GM12878 (cell line): ENCODE measurements around the gene CSH2. TPM values are rescaled to one million over a fixed set of nuclear protein-coding genes. Genes with fewer than 3 reads are reported as not detected.

Experiments used
- ATAC-seq: fragments of 200-7000 bp; cut with Tn5 transposase; 3 replicates; pipeline ENCODE4 v1.9.1; 2020; ENCODE audit warnings: mild to moderate bottlenecking, moderate library complexity
- BruUV-seq: library from RNA; stranded (reverse); fragments of 400-500 nt; replicated peaks from 2 replicates; lab custom pipeline; 2021; lab: Mats Ljungman, UMichigan
- CTCF ChIA-PET: fragments of 300-600 bp; sonication (Branson Sonifier 250); formaldehyde crosslinking; extraction: SDS; loops from one replicate; lab custom pipeline; 2021; ENCODE audit warnings: inconsistent platforms; lab: Yijun Ruan, JAX
- POLR2A ChIA-PET: fragments of 350-600 bp; formaldehyde crosslinking; extraction: SDS; loops from one replicate; lab custom pipeline; 2021; ENCODE audit warnings: inconsistent platforms; lab: Charles Lee
- RAD21 ChIA-PET: fragments of 300-600 bp; sonication (Branson Sonifier 250); formaldehyde crosslinking; loops from one replicate; lab custom pipeline; 2023; ENCODE audit warnings: antibody characterized with exemption; ENCODE audit not compliant: unreplicated experiment; lab: Charles Lee
- SMC1A ChIA-PET: fragments of 300-600 bp; sonication (Branson Sonifier 250); formaldehyde crosslinking; loops from one replicate; lab custom pipeline; 2023; ENCODE audit not compliant: unreplicated experiment, uncharacterized antibody; lab: Charles Lee
- DNase-seq: peaks from one replicate; pipeline ENCODE4 v3.0.0-alpha.2; 2011; ENCODE audit warnings: low read depth, low spot score
- FAIRE-seq: peaks from 3 replicates; lab custom pipeline; 2011; peaks lifted over from hg19 to GRCh38; lab: Jason Lieb, UNC
- H2AFZ ChIP-seq: 2 replicates; pipeline ENCODE4 v1.6.0; 2011; ENCODE audit warnings: low read depth, low read length, control low read depth; ENCODE audit not compliant: control insufficient read depth
- H3K27ac ChIP-seq: 2 replicates; pipeline ENCODE4 v1.5.1; 2011; ENCODE audit warnings: control low read depth; ENCODE audit not compliant: control insufficient read depth, insufficient read depth
- H3K27me3 ChIP-seq, 2 experiments: replicated peaks in 1 of 2; 2 replicates each; pipeline versions ENCODE4 v1.6.0 to v1.6.1; 2011; ENCODE audit warnings: low read length in 1 of 2; ENCODE audit not compliant: control insufficient read depth in 2 of 2, insufficient read depth in 2 of 2
- H3K36me3 ChIP-seq, 2 experiments: 2 replicates each; pipeline ENCODE4 v1.5.1; 2011; ENCODE audit warnings: low read length in 1 of 2; ENCODE audit not compliant: control insufficient read depth in 2 of 2, insufficient read depth in 2 of 2
- H3K4me1 ChIP-seq: 2 replicates; pipeline ENCODE4 v1.6.1; 2011; ENCODE audit warnings: mild to moderate bottlenecking, low read length, moderate library complexity, mixed read lengths; ENCODE audit not compliant: control insufficient read depth, insufficient read depth
- H3K4me2 ChIP-seq: 2 replicates; pipeline ENCODE4 v1.6.0; 2011; ENCODE audit warnings: control low read depth; ENCODE audit not compliant: control insufficient read depth, insufficient read depth
- H3K4me3 ChIP-seq: fragments of 200-600 bp; sonication (generic); 2 replicates; pipeline ENCODE4 v1.5.1; 2016
- H3K79me2 ChIP-seq: 2 replicates; pipeline ENCODE4 v1.6.0; 2011; ENCODE audit warnings: low read length; ENCODE audit not compliant: control insufficient read depth, insufficient read depth
- H3K9ac ChIP-seq: 2 replicates; pipeline ENCODE4 v1.8.0; 2011; ENCODE audit warnings: low read length, control low read depth, mixed read lengths; ENCODE audit not compliant: control insufficient read depth, insufficient read depth
- H3K9me3 ChIP-seq: replicated peaks from 3 replicates; pipeline ENCODE4 v1.5.1; 2011; ENCODE audit warnings: mild to moderate bottlenecking, low read length; ENCODE audit not compliant: control insufficient read depth, insufficient read depth
- H4K20me1 ChIP-seq: 2 replicates; pipeline ENCODE4 v1.6.0; 2011; ENCODE audit not compliant: control insufficient read depth, insufficient read depth
- CBX5 ChIP-seq: sonication (generic); IDR thresholded peaks from 2 replicates; pipeline ENCODE4 v1.6.1; 2016; ENCODE audit warnings: low read depth, moderate library complexity, mild to moderate bottlenecking, inconsistent platforms
- CREB1 ChIP-seq: IDR thresholded peaks from 2 replicates; pipeline ENCODE4 v1.6.1; 2012; ENCODE audit warnings: low read depth, mild to moderate bottlenecking, inconsistent platforms
- HDGF ChIP-seq: fragments of 450-650 bp; IDR thresholded peaks from 2 replicates; pipeline ENCODE4 v1.6.1; 2016; ENCODE audit warnings: antibody characterized with exemption
- JUND ChIP-seq: IDR thresholded peaks from 2 replicates; pipeline ENCODE4 v1.6.1; 2012; ENCODE audit warnings: low read depth, mild to moderate bottlenecking, low read length, improper control_type of control experiment, moderate library complexity
- KAT2A ChIP-seq: conservative IDR thresholded peaks from 2 replicates; pipeline ENCODE4 v1.6.1; 2011; ENCODE audit warnings: low read depth, low read length; ENCODE audit not compliant: control insufficient read depth
- MTA3 ChIP-seq: IDR thresholded peaks from 2 replicates; pipeline ENCODE4 v1.6.1; 2012; ENCODE audit warnings: low read length, inconsistent platforms, borderline replicate concordance
- NR2C2 ChIP-seq: IDR thresholded peaks from 2 replicates; pipeline ENCODE4 v1.6.1; 2011; ENCODE audit warnings: borderline replicate concordance, low read depth; ENCODE audit not compliant: control insufficient read depth, insufficient read length
- RAD21 ChIP-seq: IDR thresholded peaks from 2 replicates; pipeline ENCODE4 v1.6.1; 2011; ENCODE audit warnings: mild to moderate bottlenecking, low read depth, low read length, moderate library complexity; ENCODE audit not compliant: insufficient read depth
- STAT3 ChIP-seq: IDR thresholded peaks from 2 replicates; pipeline ENCODE4 v1.6.1; 2011; ENCODE audit warnings: low read depth, low read length, improper control_type of control experiment
- SUPT20H ChIP-seq: IDR thresholded peaks from 2 replicates; pipeline ENCODE4 v1.6.1; 2011; ENCODE audit warnings: low read depth, mild to moderate bottlenecking, low read length, moderate library complexity, borderline replicate concordance; ENCODE audit not compliant: control insufficient read depth
- TAF1 ChIP-seq: IDR thresholded peaks from 2 replicates; pipeline ENCODE4 v1.6.1; 2011; ENCODE audit warnings: mild to moderate bottlenecking, low read depth, low read length, borderline replicate concordance
- TBL1XR1 ChIP-seq: IDR thresholded peaks from 2 replicates; pipeline ENCODE4 v1.6.1; 2012; ENCODE audit warnings: low read depth, low read length, improper control_type of control experiment
- TCF12 ChIP-seq: IDR thresholded peaks from 2 replicates; pipeline ENCODE4 v1.6.1; 2011; ENCODE audit warnings: low read depth, mild to moderate bottlenecking, low read length
- ZNF207 ChIP-seq: fragments of 450-650 bp; IDR thresholded peaks from 2 replicates; pipeline ENCODE4 v1.6.1; 2014; ENCODE audit warnings: antibody characterized with exemption, mild to moderate bottlenecking, borderline replicate concordance
- ZNF274 ChIP-seq: IDR thresholded peaks from one replicate; pipeline ENCODE4 v1.8.0; 2011; ENCODE audit not compliant: insufficient read length, insufficient read depth
- WGBS: methylation state at CpG from one replicate; pipeline ENCODE4 v1.1.6; 2016; ENCODE audit warnings: low lambda C conversion rate; ENCODE audit not compliant: insufficient replicate concordance, insufficient coverage; ENCODE audit errors: missing lambda C conversion rate; 5-methylcytosine and 5-hydroxymethylcytosine counted together
- in situ Hi-C: fragments of 300-500 bp; cut with MboI; formaldehyde crosslinking; loops from 9 replicates; pipeline ENCODE4 v1.14.3; 2018; ENCODE audit warnings: mixed read lengths
- intact Hi-C: fragments of 100-400 bp; cut with micrococcal nuclease; formaldehyde crosslinking; loops from one replicate; pipeline ENCODE4 v1.14.2; 2022; ENCODE audit not compliant: unreplicated experiment
- polyA plus RNA-seq, 11 experiments: library from polyadenylated mRNA; depleted of rRNA in 4 of 11; unstranded in 6 of 11; stranded (reverse) in 5 of 11; fragments of >200 nt; fragmentation: Nextera tagmentation in 4 of 11; fragmentation: Illumina TruSeq in 1 of 11; extraction: Ambion mirVana in 4 of 11; extraction: Trizol in 1 of 11; gene quantifications; 1 replicate in 1 of 11; 2 replicates in 10 of 11; pipeline versions ENCODE4 v1.2.1 to v1.2.3, GENCODE V29; 2011 to 2016; ENCODE audit warnings: inconsistent platforms in 2 of 11, missing spikeins in 2 of 11, low read depth in 1 of 11
- total RNA-seq, 4 experiments: library from RNA; depleted of rRNA in 3 of 4; stranded (reverse); fragments of >200 nt in 3 of 4; fragmentation: Illumina TruSeq in 1 of 4; extraction: Trizol in 1 of 4; gene quantifications; 2 replicates each; pipeline versions ENCODE4 v1.2.1 to v1.2.3, GENCODE V29; 2013 to 2021
- TF ChIP-seq, protein P1 (sequence below): fragments of 450-650 bp; IDR thresholded peaks from 2 replicates; pipeline ENCODE4 v1.6.1; 2017; ENCODE audit warnings: borderline replicate concordance
- TF ChIP-seq, protein P2 (sequence below): fragments of 450-650 bp; IDR thresholded peaks from 2 replicates; pipeline ENCODE4 v1.6.1; 2016; ENCODE audit warnings: mild to moderate bottlenecking

The CSH2 gene
- total and polyA plus RNA-seq, 10 of the 15 experiments (the other 5 are each of a cell fraction or from before 2014, with no cell fraction given), result not detected

DNA sequence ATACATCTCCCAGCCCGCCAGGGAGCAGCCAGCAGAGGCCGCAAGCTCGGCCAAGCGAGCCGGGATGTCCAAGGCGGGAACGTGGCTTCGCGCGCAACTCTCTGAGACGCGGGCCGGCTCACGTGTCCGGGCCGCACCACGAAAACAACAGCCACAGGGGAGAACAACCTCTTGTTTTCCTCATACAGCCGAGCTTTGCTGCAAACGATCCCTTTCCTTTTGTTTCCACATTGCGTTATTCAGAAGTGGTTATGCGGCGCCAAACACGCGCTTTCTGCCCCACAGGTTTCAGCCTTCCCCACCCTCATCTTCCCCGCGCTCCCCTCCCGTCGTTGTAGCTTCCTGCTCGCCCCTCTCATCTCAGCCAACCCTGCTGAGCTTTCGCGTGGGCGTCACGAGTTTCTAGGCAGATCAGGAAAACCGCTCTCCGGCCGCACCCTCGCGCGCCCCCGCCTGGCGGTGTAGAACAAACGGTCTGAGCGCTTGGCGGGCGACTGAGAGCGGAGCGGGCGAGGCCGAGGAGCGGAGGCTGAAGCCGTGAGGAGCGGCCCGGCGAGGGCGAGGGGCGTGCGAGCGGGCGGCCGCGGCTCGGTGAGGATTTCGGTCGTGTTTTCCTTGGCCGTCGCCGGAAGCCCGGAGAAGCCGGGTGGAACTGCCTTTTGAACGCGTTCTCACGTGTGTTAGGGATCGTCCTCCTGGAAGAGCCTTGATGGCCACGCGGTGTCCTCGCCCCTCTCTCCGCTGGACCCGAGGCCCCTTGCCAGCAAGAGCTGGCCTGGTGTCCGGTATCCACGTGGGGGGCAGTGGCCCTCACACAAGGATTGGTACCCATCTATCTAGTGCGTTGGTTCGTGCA lies 24.4 kb downstream of the CSH2 start (continued):
- TF ChIP-seq, protein P1, sequence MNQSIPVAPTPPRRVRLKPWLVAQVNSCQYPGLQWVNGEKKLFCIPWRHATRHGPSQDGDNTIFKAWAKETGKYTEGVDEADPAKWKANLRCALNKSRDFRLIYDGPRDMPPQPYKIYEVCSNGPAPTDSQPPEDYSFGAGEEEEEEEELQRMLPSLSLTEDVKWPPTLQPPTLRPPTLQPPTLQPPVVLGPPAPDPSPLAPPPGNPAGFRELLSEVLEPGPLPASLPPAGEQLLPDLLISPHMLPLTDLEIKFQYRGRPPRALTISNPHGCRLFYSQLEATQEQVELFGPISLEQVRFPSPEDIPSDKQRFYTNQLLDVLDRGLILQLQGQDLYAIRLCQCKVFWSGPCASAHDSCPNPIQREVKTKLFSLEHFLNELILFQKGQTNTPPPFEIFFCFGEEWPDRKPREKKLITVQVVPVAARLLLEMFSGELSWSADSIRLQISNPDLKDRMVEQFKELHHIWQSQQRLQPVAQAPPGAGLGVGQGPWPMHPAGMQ, result no peak
- TF ChIP-seq ZNF274 (no peak), TCF12 (no peak)

DNA sequence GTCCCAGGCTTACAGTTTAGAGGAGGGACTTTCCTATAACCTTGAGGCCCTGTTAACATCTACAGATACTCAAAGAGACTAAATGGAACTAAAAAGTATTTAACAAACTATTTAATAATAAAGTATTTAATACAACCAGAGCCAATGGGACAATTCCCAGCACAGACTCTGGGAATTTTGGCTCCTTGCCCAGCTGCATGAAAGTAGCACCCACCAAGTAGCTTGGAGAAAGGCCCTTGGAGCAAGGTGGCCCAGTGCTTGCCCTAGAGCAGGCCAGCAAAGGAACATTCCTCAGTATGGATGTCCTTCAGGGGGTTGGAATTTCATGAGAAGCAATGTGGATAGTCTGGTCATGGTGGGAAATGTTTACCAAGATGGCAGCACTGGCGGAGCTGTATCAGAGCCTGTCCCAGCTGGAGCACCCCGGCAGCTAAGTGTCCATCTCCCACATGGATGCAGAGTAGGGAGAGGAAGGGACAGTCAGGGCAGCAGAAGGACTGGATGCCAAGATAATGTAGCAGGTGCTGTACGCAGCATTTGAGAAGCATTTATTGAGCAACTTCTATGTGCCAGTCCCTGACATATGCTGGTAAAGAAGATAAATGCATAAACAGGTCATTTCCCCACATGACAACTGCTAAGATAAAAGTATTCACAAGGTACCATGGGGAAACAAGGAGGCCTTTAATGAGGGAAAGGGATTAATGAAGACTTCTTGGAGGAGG lies 25.8 kb downstream of the CSH2 start:
- DNase-seq, result no peak
- SMC1A ChIA-PET, result no interaction called here
- CTCF ChIA-PET, result interaction anchor here (1.0 to 7.0 kb wide), 4 partner anchors 13 to 35 kb away, joined by 3 to 51 read pairs (median 6); partner anchors contain the start of gene GH2
- TF ChIP-seq, protein P2, sequence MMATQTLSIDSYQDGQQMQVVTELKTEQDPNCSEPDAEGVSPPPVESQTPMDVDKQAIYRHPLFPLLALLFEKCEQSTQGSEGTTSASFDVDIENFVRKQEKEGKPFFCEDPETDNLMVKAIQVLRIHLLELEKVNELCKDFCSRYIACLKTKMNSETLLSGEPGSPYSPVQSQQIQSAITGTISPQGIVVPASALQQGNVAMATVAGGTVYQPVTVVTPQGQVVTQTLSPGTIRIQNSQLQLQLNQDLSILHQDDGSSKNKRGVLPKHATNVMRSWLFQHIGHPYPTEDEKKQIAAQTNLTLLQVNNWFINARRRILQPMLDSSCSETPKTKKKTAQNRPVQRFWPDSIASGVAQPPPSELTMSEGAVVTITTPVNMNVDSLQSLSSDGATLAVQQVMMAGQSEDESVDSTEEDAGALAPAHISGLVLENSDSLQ, result no peak
- TF ChIP-seq HDGF, result no peak
- TF ChIP-seq ZNF207, result no peak
- no peak for TF ChIP-seq CREB1
- no peak for TF ChIP-seq NR2C2
- no peak for TF ChIP-seq MTA3
- TF ChIP-seq SUPT20H, result no peak
- no peak for TF ChIP-seq TAF1
- TF ChIP-seq KAT2A, result no peak
- TF ChIP-seq CBX5, result no peak
- TF ChIP-seq RAD21, result no peak
- TF ChIP-seq TBL1XR1, result no peak
- TF ChIP-seq JUND, result no peak
- no peak for TF ChIP-seq STAT3
- no peak overlapping the region for H3K4me2 ChIP-seq
- no peak for FAIRE-seq
- no peak overlapping the region for H3K9ac ChIP-seq
- no peak for ATAC-seq
- H3K4me1 ChIP-seq, result peaks cover 12% of the 10 kb centered on the region
- intact Hi-C loops (no loop called here), in situ Hi-C loops (loop anchor here (10.0 to 25.0 kb wide), 2 partner anchors 410 to 657 kb away; partner anchors contain the start of genes CEP95, CYB561 and DDX5)
- no peaks in the 10 kb centered on the region for H3K36me3 ChIP-seq
- no peaks in the 10 kb centered on the region for H4K20me1 ChIP-seq
- no peak overlapping the region; the same call in 1 of the 2 replicates for H2AFZ ChIP-seq
- POLR2A ChIA-PET, result interaction anchor here (0.6 to 2.0 kb wide), 2 partner anchors 12 to 507 kb away, joined by 3 to 6 read pairs; no protein-coding TSS in a partner anchor
- peaks cover 1% of the 10 kb centered on the region for H3K79me2 ChIP-seq
- RAD21 ChIA-PET, result no interaction called here
- no peaks in the 10 kb centered on the region for H3K27me3 ChIP-seq
- H3K27ac ChIP-seq, result no peak overlapping the region
- no peak overlapping the region for H3K4me3 ChIP-seq
- BruUV-seq, result no TSS peak
- 79% methylated on average over 3 of the region's 3 CpGs for WGBS
- peaks cover 5% of the 10 kb centered on the region; the same call in 2 of the 3 replicates for H3K9me3 ChIP-seq
